HPDE6-E6E7 (cell line): Measurements from ENCODE around the gene SPAAR.
"Not testable (repeated sequence)": the region's sequence is repeated elsewhere in the genome, so short reads cannot be mapped to it uniquely, and the experiment has no call there.

ENCODE experiments used
- DNase-seq: peaks from one replicate; pipeline ENCODE4 v3.0.0; 2011; ENCODE audit warnings: missing footprints; ENCODE audit errors: extremely low spot score

Gene SPAAR

GRCh38 chr9:35923598-35923926 lies 14.3 kb downstream of the SPAAR start:
- DNase-seq, result no peak

- DNase-seq, result peak; percentile 84
These were observed 14.9 kb downstream of the SPAAR start for GRCh38 chr9:35923927-35924763.

- no peak for DNase-seq
These were observed 19.5 kb downstream of the SPAAR start for GRCh38 chr9:35928591-35929452.

GRCh38 chr9:35929453-35929718 lies 20.1 kb downstream of the SPAAR start:
- no peak for DNase-seq

- no peak for DNase-seq
These were observed 21.2 kb downstream of the SPAAR start for GRCh38 chr9:35930521-35930920.

GRCh38 chr9:35930989-35931388 lies 21.7 kb downstream of the SPAAR start:
- DNase-seq, result no peak

GRCh38 chr9:35932735-35933134 lies 23.4 kb downstream of the SPAAR start:
- no peak for DNase-seq

- no peak for DNase-seq
These were observed 24.3 kb downstream of the SPAAR start for GRCh38 chr9:35933550-35934067.

- DNase-seq, result not testable (repeated sequence)
These were observed 24.8 kb downstream of the SPAAR start for GRCh38 chr9:35934069-35934468.

GRCh38 chr9:35935261-35935660 lies 26.0 kb downstream of the SPAAR start:
- DNase-seq, result no peak

- DNase-seq, result no peak
These were observed 26.6 kb downstream of the SPAAR start for GRCh38 chr9:35935755-35936509.

GRCh38 chr9:35937227-35937626 lies 27.9 kb downstream of the SPAAR start:
- DNase-seq, result no peak

- no peak for DNase-seq
These were observed 29.4 kb downstream of the SPAAR start for GRCh38 chr9:35938474-35939356.

- DNase-seq, result no peak
These were observed 30.5 kb downstream of the SPAAR start for GRCh38 chr9:35939679-35940250.

GRCh38 chr9:35940458-35941407 lies 31.4 kb downstream of the SPAAR start:
- no peak for DNase-seq

- DNase-seq, result no peak
These were observed 33.0 kb downstream of the SPAAR start for GRCh38 chr9:35942286-35942685.

- no peak for DNase-seq
These were observed 34.9 kb downstream of the SPAAR start for GRCh38 chr9:35944173-35944572.

- no peak for DNase-seq
These were observed 35.6 kb downstream of the SPAAR start for GRCh38 chr9:35944841-35945240.

- DNase-seq, result peak; percentile 62
These were observed 36.2 kb downstream of the SPAAR start for GRCh38 chr9:35945341-35946018.
